ENCODE data around the gene BUD23. TPM values are rescaled to one million over a fixed set of nuclear protein-coding genes. Genes with fewer than 3 reads are reported as not detected.
A peak's percentile ranks its signal among the peaks of the same experiment; 100 is the strongest.

Gene BUD23
- total and polyA plus RNA-seq, 9 of the 15 experiments (the other 6 are each of a cell fraction or from before 2014, with no cell fraction given), result 79.5 to 270 (median 150) TPM

- TF ChIP-seq ZBTB43 (CRISPR knock-in tag; IDR thresholded peaks at IDR 0.05) (no peak), DNMT1 (IDR thresholded peaks at IDR 0.05) (no peak), PHTF2 (CRISPR knock-in tag; IDR thresholded peaks at IDR 0.05) (no peak), NCOA6 (IDR thresholded peaks at IDR 0.05) (no peak), POLR2H (tag; IDR thresholded peaks at IDR 0.05; ENCODE audit: low read depth) (peak; percentile 76), ZNF146 (CRISPR knock-in tag; IDR thresholded peaks at IDR 0.05; ENCODE audit: unreplicated experiment) (no peak), FOXK2 (conservative IDR thresholded peaks at IDR 0.05 in 1 of 2, IDR thresholded peaks at IDR 0.05 in 1 of 2; ENCODE audit: low read depth in 2 of 2) (peak in 1 of 2 experiments; percentile 36; a peak in 1 of 4 replicates), KAT2B (IDR thresholded peaks at IDR 0.05; ENCODE audit: low read depth, low read length) (no peak), ARHGAP35 (IDR thresholded peaks at IDR 0.05; ENCODE audit: partially characterized antibody) (no peak), ZNF384 (IDR thresholded peaks at IDR 0.05; ENCODE audit: low read depth, low read length) (peak; percentile 45; the same call in 1 of the 2 replicates), NCOR1 (IDR thresholded peaks at IDR 0.05) (no peak), ZNF140 (CRISPR knock-in tag; IDR thresholded peaks at IDR 0.05) (no peak), BHLHE40 (IDR thresholded peaks at IDR 0.05; ENCODE audit: low read length) (peak; percentile 60), MXI1 (IDR thresholded peaks at IDR 0.05; ENCODE audit: low read depth, low read length) (0 out of 2 replicates have a peak, but pooled peaks have one; percentile 14), MYBL2 (IDR thresholded peaks at IDR 0.05; ENCODE audit: low read depth) (no peak), MYBL2 (CRISPR knock-in tag; IDR thresholded peaks at IDR 0.05; ENCODE audit: borderline replicate concordance) (no peak), ADNP (tag; IDR thresholded peaks at IDR 0.05) (no peak), ZNF217 (CRISPR knock-in tag; IDR thresholded peaks at IDR 0.05) (no peak), ZNF263 (CRISPR knock-in tag; IDR thresholded peaks at IDR 0.05; ENCODE audit: borderline replicate concordance) (peak; percentile 86), RBM34 (IDR thresholded peaks at IDR 0.05; ENCODE audit: borderline replicate concordance, insufficient read depth, low read length) (0 out of 2 replicates have a peak, but pooled peaks have one; percentile 79), HEY1 (CRISPR knock-in tag; IDR thresholded peaks at IDR 0.05; ENCODE audit: borderline replicate concordance) (no peak)
- TF ChIP-seq, protein P1, sequence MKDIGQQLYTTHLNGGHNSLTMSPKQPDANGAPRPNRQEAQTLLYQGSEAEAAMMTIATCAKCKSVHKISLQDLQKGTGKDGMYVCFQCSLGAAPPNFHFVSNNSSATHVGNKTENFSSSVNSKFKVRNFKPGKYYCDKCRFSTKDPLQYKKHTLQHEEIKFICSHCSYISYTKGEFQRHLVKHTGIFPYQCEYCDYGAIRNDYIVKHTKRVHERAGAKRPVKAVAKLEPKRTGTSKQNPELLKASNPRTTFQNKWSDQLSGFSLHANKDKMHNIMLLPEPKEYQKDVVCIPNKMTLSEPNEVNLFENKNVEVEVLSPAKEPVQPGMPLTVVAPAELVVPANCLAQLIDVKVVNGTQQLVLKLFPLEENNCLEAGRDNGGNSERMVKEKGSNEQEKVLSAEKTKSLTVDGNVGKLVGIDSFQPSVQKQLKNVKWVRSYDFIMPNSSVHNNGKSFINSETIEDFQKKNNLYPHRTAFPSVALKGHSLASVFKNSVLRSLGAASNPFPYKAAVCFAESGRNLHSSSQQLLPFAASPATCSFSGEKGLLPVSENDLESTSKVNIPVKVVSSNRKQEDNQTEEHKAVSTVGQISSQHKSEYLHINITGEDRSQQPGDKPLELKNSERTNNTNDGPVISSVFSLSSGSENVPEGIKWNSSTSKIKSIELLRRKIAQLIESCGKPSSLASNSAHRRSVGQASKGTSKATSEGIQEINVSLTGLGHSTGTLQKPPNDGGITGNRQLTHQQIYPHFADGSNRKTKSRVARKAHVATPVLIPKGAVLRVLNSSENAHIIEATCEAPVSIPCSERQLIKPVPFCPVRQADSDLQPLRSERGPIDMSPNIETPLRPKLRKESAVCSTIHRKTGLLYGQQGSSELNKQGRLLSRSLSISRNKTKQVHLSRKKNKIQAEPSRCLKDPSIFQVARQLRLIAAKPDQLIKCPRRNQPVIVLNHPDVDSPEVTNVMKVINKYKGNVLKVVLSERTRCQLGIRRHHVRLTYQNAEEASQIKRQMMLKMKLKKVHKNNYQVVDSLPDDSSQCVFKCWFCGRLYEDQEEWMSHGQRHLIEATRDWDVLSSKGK (CRISPR knock-in tag; IDR thresholded peaks at IDR 0.05), result no peak
- TF ChIP-seq, protein P2, sequence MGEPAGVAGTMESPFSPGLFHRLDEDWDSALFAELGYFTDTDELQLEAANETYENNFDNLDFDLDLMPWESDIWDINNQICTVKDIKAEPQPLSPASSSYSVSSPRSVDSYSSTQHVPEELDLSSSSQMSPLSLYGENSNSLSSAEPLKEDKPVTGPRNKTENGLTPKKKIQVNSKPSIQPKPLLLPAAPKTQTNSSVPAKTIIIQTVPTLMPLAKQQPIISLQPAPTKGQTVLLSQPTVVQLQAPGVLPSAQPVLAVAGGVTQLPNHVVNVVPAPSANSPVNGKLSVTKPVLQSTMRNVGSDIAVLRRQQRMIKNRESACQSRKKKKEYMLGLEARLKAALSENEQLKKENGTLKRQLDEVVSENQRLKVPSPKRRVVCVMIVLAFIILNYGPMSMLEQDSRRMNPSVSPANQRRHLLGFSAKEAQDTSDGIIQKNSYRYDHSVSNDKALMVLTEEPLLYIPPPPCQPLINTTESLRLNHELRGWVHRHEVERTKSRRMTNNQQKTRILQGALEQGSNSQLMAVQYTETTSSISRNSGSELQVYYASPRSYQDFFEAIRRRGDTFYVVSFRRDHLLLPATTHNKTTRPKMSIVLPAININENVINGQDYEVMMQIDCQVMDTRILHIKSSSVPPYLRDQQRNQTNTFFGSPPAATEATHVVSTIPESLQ (CRISPR knock-in tag; IDR thresholded peaks at IDR 0.05), result no peak
Observed at GRCh38 chr7:73738612-73739386, 55.4 kb downstream of the BUD23 start, which contains the start of gene ABHD11 (continued).
